Measurements from ENCODE around the gene PROB1.

- TF ChIP-seq OSR1 (CRISPR knock-in tag; IDR thresholded peaks at IDR 0.05) = no peak
- no peak for TF ChIP-seq ZFP30 (CRISPR knock-in tag; IDR thresholded peaks at IDR 0.05)
- TF ChIP-seq ESRRG (CRISPR knock-in tag; IDR thresholded peaks at IDR 0.05) = no peak
- no peak for TF ChIP-seq PATZ1 (CRISPR knock-in tag; IDR thresholded peaks at IDR 0.05; ENCODE audit: borderline replicate concordance)
- no peak for TF ChIP-seq TOX (CRISPR knock-in tag; IDR thresholded peaks at IDR 0.05; ENCODE audit: borderline replicate concordance)
Measured at GRCh38 chr5:139392324-139392677, 2.6 kb downstream of the PROB1 start.

Measured in SK-N-SH treated with all-trans-retinoic acid at 6 μM for 48 hours (cell line).